Suprapubic skin (tissue), 3 donors: Measurements from ENCODE around the gene SIDT1.

Source experiments
- EP300 ChIP-seq: sonication (generic); formaldehyde crosslinking; IDR thresholded peaks from one replicate; pipeline ENCODE4 v1.6.1; 2017; ENCODE audit warnings: antibody characterized with exemption
- POLR2A ChIP-seq, 2 donors: fragments of 450-650 bp; IDR thresholded peaks; one replicate each; pipeline ENCODE4 v1.6.1; 2017; ENCODE audit warnings: antibody characterized with exemption in 2 of 2, mild to moderate bottlenecking in 2 of 2, moderate library complexity in 2 of 2
- TF ChIP-seq, protein P1 (sequence below), 2 donors: fragments of 200-600 bp in 1 of 2; fragments of 450-650 bp in 1 of 2; sonication (generic) in 1 of 2; IDR thresholded peaks; one replicate each; pipeline ENCODE4 v1.5.1; 2016 to 2019; ENCODE audit warnings: antibody characterized with exemption in 2 of 2, mild to moderate bottlenecking in 1 of 2, moderate library complexity in 1 of 2

GRCh38 chr3:113548501-113548900, 16.1 kb downstream of the SIDT1 start:
- TF ChIP-seq, protein P1, sequence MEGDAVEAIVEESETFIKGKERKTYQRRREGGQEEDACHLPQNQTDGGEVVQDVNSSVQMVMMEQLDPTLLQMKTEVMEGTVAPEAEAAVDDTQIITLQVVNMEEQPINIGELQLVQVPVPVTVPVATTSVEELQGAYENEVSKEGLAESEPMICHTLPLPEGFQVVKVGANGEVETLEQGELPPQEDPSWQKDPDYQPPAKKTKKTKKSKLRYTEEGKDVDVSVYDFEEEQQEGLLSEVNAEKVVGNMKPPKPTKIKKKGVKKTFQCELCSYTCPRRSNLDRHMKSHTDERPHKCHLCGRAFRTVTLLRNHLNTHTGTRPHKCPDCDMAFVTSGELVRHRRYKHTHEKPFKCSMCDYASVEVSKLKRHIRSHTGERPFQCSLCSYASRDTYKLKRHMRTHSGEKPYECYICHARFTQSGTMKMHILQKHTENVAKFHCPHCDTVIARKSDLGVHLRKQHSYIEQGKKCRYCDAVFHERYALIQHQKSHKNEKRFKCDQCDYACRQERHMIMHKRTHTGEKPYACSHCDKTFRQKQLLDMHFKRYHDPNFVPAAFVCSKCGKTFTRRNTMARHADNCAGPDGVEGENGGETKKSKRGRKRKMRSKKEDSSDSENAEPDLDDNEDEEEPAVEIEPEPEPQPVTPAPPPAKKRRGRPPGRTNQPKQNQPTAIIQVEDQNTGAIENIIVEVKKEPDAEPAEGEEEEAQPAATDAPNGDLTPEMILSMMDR (IDR thresholded peaks at IDR 0.05): no peak
- no peak for TF ChIP-seq EP300
- TF ChIP-seq POLR2A (IDR thresholded peaks at IDR 0.05): no peak
